Loucy (cell line): ENCODE data around the gene ROPN1B.

Experiments used
- H2AFZ ChIP-seq: fragments of 200-600 bp; sonication (generic); 2 replicates; pipeline ENCODE4 v1.6.0; 2016; ENCODE audit warnings: antibody characterized with exemption, mild to moderate bottlenecking, low read length, moderate library complexity
- H3F3A ChIP-seq: fragments of 200-600 bp; 2 replicates; pipeline ENCODE4 v1.6.0; 2016; ENCODE audit warnings: antibody characterized with exemption, low read depth, mild to moderate bottlenecking
- H3K27me3 ChIP-seq: fragments of 200-600 bp; sonication (generic); 2 replicates; pipeline ENCODE4 v1.6.1; 2014; ENCODE audit warnings: low read length, mild to moderate bottlenecking; ENCODE audit not compliant: insufficient read depth, poor library complexity, severe bottlenecking
- H3K36me3 ChIP-seq: fragments of 200-600 bp; sonication (generic); 2 replicates; pipeline ENCODE4 v1.6.1; 2016; ENCODE audit warnings: low read length; ENCODE audit not compliant: insufficient read depth
- H3K4me1 ChIP-seq: fragments of 200-600 bp; sonication (generic); 2 replicates; pipeline ENCODE4 v1.5.1; 2014; ENCODE audit warnings: low read length, mild to moderate bottlenecking; ENCODE audit not compliant: insufficient read depth, poor library complexity, severe bottlenecking
- H3K4me2 ChIP-seq: fragments of 200-600 bp; sonication (generic); 2 replicates; pipeline ENCODE4 v1.6.0; 2014; ENCODE audit warnings: antibody characterized with exemption, low read length, low read depth, mild to moderate bottlenecking; ENCODE audit not compliant: poor library complexity, severe bottlenecking
- H3K4me3 ChIP-seq: fragments of 200-600 bp; sonication (generic); 2 replicates; pipeline ENCODE4 v1.5.1; 2014; ENCODE audit warnings: low read length, mild to moderate bottlenecking, mixed read lengths; ENCODE audit not compliant: poor library complexity, severe bottlenecking
- H3K79me2 ChIP-seq: fragments of 200-600 bp; sonication (generic); 2 replicates; pipeline ENCODE4 v1.6.1; 2014; ENCODE audit warnings: low read length; ENCODE audit not compliant: insufficient read depth
- H3K9ac ChIP-seq: fragments of 200-600 bp; sonication (generic); 2 replicates; pipeline ENCODE4 v1.6.0; 2014; ENCODE audit warnings: mild to moderate bottlenecking, low read depth, low read length, moderate library complexity; ENCODE audit not compliant: poor library complexity, severe bottlenecking
- H3K9me2 ChIP-seq: fragments of 200-600 bp; sonication (generic); replicated peaks from 2 replicates; pipeline ENCODE4 v1.6.1; 2016; ENCODE audit warnings: low read depth, low read length, mixed read lengths
- H3K9me3 ChIP-seq: fragments of 200-600 bp; sonication (generic); 2 replicates; pipeline ENCODE4 v1.6.1; 2014; ENCODE audit warnings: mild to moderate bottlenecking, antibody characterized with exemption, low read length, low read depth; ENCODE audit not compliant: insufficient read depth
- H4K20me1 ChIP-seq: fragments of 200-600 bp; sonication (generic); 2 replicates; pipeline ENCODE4 v1.6.0; 2014; ENCODE audit warnings: antibody characterized with exemption, low read length, mild to moderate bottlenecking; ENCODE audit not compliant: insufficient read depth, poor library complexity, severe bottlenecking
- CTCF ChIP-seq: fragments of 200-600 bp; sonication (generic); conservative IDR thresholded peaks from 2 replicates; pipeline ENCODE4 v1.5.1; 2014; ENCODE audit warnings: mild to moderate bottlenecking, antibody characterized with exemption, low read length
- EZH2phosphoT487 ChIP-seq: fragments of 200-600 bp; IDR thresholded peaks from 2 replicates; pipeline ENCODE4 v1.6.1; 2018; ENCODE audit warnings: antibody characterized with exemption, mild to moderate bottlenecking, moderate library complexity, borderline replicate concordance

Gene ROPN1B

DNA sequence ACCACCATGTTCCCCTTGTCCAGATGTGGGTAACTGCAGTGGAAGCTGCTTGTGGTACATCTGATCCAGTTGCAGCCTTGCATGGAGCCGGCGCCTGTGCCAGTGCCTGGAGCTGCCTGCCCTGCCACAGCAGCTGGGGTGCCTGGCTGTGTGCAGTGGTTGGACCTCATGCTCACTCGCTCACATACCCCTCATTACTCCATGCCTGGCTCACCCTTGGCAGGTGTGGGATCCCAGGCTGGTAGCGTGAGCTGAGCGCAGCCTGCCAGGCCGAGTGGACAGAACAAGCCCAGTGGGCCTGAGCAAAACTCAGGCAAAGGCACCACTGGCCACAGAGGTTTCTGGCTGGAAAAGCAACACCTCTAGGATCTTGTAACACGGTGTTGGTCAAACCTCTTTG lies 35.7 kb downstream of the ROPN1B start:
- no peaks in the 10 kb centered on the region for H3K9me3 ChIP-seq
- no peaks in the 10 kb centered on the region for H4K20me1 ChIP-seq
- H3F3A ChIP-seq: no peaks in the 10 kb centered on the region
- H3K9ac ChIP-seq: no peak overlapping the region
- no peak for TF ChIP-seq EZH2phosphoT487
- no peak for TF ChIP-seq CTCF
- H3K79me2 ChIP-seq: no peaks in the 10 kb centered on the region
- no peaks in the 10 kb centered on the region for H3K4me1 ChIP-seq
- H3K9me2 ChIP-seq: no peaks in the 10 kb centered on the region
- no peak overlapping the region for H3K4me3 ChIP-seq
- H3K27me3 ChIP-seq: no peaks in the 10 kb centered on the region
- no peak overlapping the region for H3K4me2 ChIP-seq
- H2AFZ ChIP-seq: no peak overlapping the region
- H3K36me3 ChIP-seq: peaks cover 10% of the 10 kb centered on the region; the same call in 1 of the 2 replicates

GRCh38 chr3:126005951-126006350 lies 37.0 kb downstream of the ROPN1B start:
- H3K27me3 ChIP-seq: no peaks in the 10 kb centered on the region
- H4K20me1 ChIP-seq: no peaks in the 10 kb centered on the region
- H3K4me1 ChIP-seq: no peaks in the 10 kb centered on the region
- no peaks in the 10 kb centered on the region for H3K9me2 ChIP-seq
- H3K9me3 ChIP-seq: no peaks in the 10 kb centered on the region
- peaks cover 16% of the 10 kb centered on the region; the same call in 1 of the 2 replicates for H3K36me3 ChIP-seq
- H3K9ac ChIP-seq: no peak overlapping the region
- no peak overlapping the region for H2AFZ ChIP-seq
- TF ChIP-seq EZH2phosphoT487: no peak
- TF ChIP-seq CTCF: no peak
- H3K4me2 ChIP-seq: no peak overlapping the region
- no peak overlapping the region for H3K4me3 ChIP-seq
- no peaks in the 10 kb centered on the region for H3K79me2 ChIP-seq
- H3F3A ChIP-seq: no peaks in the 10 kb centered on the region

- H4K20me1 ChIP-seq: no peaks in the 10 kb centered on the region
- H3K4me3 ChIP-seq: no peak overlapping the region
- no peaks in the 10 kb centered on the region for H3K4me1 ChIP-seq
- H2AFZ ChIP-seq: no peak overlapping the region
- H3K9me3 ChIP-seq: no peaks in the 10 kb centered on the region
- TF ChIP-seq CTCF (no peak), EZH2phosphoT487 (no peak)
- no peaks in the 10 kb centered on the region for H3K79me2 ChIP-seq
- H3K4me2 ChIP-seq: no peak overlapping the region
- H3K9ac ChIP-seq: no peak overlapping the region
- H3K27me3 ChIP-seq: no peaks in the 10 kb centered on the region
- no peaks in the 10 kb centered on the region for H3K9me2 ChIP-seq
- H3F3A ChIP-seq: no peaks in the 10 kb centered on the region
- H3K36me3 ChIP-seq: peaks cover 17% of the 10 kb centered on the region; the same call in 1 of the 2 replicates
Measured at GRCh38 chr3:126008219-126008618, 39.2 kb downstream of the ROPN1B start.
